ENCODE results near the gene TTC24.
A peak's percentile ranks its signal among the peaks of the same experiment; 100 is the strongest.
"Not testable (repeated sequence)": the region's sequence is repeated elsewhere in the genome, so short reads cannot be mapped to it uniquely, and the experiment has no call there.

Gene TTC24

DNA sequence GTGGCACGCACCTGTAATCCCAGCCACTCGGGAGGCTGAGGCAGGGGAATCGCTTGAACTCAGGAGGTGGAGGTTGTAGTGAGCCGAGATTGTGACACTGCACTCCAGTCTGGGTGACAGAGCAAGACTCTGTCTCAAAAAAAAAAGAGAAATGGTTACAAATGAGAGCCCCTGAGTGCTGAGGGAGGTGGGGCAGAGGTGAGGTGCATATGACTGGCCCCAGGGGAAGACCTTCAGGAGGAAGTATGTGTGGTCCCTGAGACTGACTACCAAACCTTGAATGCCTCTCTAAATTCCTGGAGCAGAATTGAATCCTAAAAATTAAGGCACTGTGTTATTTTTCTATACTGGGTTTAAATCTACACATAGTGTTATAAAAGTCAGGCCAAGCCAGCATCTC lies 27.8 kb downstream of the TTC24 start:
- not testable (repeated sequence) for DNase-seq (ENCODE audit: low read depth in 2 of 2, low spot score in 1 of 2)

DNA sequence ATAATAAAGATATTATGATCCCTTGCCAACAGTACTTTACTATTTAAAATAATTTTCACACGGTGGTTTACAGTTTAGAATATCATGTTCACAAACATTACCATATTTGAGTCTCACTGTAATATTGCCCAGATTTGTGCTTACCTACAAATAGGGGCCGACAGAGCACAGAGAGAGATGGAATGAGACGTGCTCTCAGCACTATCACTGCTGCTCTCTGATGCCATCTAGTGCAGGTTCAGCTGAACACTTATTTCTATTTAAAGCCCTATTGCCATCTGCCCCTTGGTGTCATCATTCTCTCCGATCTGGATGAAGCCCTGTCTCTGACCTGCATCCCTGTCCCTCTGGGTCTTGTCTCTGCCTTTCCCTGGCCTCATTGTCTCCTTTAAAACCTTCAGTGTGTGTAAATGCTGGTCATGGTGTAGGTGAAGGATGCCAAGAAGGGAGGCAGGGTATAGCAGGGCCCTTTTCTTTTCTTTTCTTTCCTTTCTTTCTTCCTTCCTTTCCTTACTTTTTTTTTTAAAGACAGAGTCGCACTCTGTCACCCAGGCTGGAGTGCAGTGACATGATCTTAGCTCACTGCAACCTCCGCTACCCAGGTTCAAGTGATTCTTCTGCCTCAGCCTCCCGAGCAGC lies 28.6 kb downstream of the TTC24 start:
- no peak for DNase-seq (ENCODE audit: low read depth in 2 of 2, low spot score in 1 of 2)

DNA sequence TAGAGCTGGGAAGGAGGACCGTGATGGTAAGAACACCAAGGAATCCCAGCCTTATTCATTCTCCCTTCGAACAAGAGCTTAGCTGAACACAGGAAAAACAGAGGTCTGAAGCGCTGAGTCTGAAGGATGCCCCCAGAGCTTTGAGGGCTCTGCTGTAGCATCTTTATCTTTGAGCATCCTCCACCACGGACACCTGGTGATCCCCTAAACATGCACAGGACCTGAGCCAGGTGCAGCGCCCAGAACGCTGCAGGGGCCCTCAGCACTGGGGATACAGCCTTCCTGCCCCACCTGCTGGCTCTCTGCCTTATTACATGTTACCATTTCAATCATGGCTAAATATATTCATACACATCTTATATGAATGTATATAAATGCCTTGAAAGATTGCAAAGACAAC lies 29.5 kb downstream of the TTC24 start:
- no peak for DNase-seq (ENCODE audit: low read depth in 2 of 2, low spot score in 1 of 2)

DNA sequence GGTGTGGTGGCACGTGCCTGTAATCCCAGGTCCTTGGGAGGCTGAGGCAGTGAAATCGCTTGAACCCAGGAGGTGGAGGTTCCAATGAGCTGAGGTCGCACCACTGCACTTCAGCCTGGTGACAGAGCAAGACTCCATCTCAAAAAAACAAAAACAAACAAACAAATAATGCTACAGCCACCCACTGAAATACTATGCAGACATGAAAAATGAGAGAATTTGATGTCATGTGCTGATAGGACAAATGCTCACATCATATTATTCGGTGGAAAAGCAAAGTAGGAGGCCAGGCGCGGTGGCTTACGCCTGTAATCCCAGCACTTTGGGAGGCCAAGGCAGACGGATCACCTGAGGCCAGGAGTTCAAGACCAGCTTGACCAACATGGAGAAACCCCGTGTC lies 30.5 kb downstream of the TTC24 start:
- not testable (repeated sequence) for DNase-seq (ENCODE audit: low read depth in 2 of 2, low spot score in 1 of 2)

DNA sequence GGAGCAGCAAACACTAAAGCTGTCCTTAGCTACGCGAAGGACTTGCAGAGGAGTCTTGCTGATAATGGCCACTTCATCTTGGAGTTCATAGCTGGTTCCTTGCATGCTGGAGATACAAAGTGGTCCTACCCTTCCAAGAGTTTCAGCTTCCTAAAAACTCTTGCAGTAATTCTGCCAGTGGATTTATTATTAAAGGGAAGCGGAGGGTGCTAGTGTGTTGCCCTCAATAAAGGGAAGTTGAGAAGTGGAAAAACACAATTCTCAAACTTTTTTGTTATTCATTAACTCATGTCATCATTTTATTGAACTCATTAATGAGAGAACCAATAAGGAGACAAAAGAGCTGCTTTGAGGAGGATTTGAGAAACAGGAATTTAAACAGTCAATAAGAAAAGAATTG lies 33.1 kb downstream of the TTC24 start:
- DNase-seq (ENCODE audit: low read depth in 2 of 2, low spot score in 1 of 2): no peak

DNA sequence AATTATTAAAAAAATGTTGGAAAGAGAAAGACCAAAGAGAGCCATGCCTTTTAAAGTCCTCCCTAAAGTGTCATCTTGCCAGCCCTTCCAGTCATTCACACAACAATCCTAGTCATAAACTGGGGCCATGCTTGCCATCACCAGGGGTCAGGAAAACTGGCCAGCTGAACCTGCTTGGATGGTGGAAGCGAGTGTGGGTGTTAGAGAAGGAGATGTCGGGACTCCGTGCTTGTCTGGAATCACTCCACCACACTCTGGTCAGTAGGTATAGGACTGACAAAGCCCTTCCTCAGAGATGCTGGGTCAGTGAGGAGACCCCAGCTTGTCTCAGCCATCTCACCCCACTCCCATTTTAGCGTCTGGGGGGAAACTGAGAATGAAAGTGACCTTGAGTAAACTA lies 36.4 kb downstream of the TTC24 start:
- no peak for DNase-seq (ENCODE audit: low read depth in 2 of 2, low spot score in 1 of 2)

DNA sequence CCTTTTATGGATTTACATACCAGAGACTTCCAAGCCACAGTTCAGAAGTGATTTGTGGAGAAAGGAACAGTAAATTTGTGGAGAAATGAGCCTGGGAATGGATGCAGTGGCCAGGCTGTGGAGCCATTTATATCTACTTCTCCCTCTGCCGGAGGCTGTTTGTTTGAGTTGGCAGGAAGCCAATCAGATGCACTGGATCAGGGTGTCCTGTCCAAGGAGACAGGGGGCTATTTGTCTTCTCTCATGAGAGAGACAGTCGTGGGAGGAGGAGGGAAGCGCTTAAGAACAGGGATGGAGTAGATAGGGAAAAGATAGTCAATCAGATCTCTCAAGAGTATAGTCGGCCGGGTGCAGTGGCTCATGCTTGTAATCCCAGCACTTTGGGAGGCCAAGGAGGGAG lies 36.9 kb downstream of the TTC24 start:
- no peak for DNase-seq (ENCODE audit: low read depth in 2 of 2, low spot score in 1 of 2)

DNA sequence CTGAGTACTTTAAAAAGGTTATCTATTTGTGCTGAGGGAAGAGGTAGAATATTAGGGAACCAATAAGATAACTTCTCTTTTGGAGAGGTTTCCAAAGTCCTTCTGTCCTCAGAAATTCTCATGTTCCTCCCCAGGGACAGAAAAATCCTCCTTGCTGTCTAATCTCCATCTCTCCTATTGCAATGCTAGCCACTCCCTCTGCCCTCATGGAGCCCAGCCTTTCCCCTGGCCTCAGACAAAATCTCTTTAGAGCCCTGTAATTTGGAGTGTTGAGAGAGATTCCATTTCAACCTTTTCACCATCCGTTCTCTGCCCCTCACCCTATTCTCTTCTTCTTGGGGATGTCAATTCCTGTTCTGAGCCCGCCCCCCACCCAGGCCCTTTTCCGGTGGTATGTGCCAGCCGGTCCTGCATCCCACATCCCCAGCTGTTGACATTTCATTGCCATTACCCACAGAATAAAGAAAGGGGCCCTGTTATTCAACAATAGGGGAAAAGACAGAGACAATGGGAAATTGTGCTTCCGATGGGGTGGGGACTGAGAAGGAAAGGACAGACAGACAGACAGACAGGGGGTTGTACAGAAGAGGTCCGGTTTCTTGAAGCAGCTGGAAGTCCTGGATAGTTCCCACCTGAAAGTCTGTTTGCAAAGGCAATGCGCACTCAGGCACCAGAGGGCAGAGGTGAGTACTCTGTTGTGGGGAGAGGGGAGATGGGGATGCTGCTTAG lies 39.5 kb downstream of the TTC24 start, which contains the start of gene HAPLN2:
Gene HAPLN2, plus strand, starts transcription at position 563 of the 729 bp plus-strand sequence. CDS start 4,076 bp downstream, outside the sequence.
- no peak for DNase-seq (ENCODE audit: low read depth in 2 of 2, low spot score in 1 of 2)

DNA sequence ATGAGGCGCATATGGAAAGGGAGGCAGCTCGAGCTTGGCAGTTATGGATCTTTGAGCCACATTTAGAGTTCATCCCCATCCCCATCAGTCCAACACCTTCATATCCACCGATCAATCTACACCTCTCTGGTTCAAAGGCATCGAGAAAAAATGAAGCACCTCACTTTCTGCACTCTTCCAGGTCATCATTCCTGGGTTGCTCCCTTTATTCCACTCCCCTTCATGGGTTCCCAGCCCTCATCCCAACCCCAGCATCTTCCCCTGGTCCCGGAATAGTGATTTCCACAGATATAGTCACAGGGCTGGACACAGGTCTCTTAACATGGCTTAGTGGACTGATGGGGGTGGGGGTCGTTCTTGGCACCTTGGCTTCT lies 40.0 kb downstream of the TTC24 start:
- no peak for DNase-seq (ENCODE audit: low read depth in 2 of 2, low spot score in 1 of 2)

DNA sequence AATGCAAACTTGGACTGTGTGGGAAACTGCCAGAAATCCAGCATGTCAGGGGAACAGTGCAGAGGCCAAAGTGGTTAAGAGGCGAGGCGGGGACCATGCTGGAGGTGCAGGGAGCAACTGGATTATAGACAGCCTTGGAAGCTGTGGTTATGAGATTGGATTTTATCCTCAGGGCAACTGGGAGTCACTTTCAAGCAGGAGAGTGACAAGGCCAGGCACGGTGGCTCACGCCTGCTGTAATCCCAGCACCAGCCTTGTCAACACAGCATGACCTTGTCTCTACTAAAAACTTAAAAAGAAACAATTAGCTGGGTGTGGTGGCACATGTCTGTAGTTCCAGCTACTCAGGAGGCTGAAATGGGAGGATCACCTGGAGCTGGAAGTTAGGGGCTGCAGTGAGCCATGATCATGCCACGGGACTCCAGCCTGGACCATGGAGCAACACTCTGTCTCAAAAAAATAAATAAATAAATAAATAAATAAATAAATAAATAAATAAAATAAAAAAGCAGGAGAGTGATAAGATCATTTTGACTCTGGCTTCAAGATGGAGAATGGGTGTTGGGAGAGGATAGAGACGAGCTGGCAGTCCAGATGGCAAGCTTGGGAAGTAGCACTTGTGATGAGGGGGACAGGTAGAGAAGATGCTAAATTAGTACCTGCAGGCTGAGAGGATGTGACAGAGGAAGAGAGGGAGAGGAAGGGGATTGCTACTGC lies 43.2 kb downstream of the TTC24 start:
- no peak for DNase-seq (ENCODE audit: low read depth in 2 of 2, low spot score in 1 of 2)

DNA sequence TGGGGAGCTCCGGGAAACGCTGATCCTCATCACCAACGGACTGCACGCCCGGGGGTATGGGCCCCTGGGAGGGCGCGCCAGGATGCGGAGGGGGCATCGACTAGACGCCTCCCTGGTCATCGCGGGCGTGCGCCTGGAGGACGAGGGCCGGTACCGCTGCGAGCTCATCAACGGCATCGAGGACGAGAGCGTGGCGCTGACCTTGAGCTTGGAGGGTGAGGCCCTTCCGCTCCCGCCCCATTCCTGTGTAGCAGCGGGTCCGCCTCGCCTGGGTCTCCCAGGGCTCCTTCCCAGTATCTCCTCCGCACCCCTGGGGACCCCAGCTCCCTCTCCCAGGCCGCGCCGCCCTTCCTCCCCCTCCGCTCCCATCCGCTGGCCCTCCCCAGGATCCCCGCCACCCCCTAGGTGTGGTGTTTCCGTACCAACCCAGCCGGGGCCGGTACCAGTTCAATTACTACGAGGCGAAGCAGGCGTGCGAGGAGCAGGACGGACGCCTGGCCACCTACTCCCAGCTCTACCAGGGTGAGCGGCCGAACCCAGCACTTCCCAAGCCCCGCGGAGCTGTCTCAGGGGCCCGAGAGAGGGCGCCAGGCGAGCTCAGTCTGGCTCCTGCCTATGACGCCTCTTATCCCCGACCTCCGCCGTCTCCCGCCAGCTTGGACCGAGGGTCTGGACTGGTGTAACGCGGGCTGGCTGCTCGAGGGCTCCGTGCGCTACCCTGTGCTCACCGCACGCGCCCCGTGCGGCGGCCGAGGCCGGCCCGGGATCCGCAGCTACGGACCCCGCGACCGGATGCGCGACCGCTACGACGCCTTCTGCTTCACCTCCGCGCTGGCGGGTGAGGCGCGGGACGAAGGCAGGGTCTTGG lies 44.7 kb downstream of the TTC24 start:
- DNase-seq (ENCODE audit: low read depth in 2 of 2, low spot score in 1 of 2): no peak

DNA sequence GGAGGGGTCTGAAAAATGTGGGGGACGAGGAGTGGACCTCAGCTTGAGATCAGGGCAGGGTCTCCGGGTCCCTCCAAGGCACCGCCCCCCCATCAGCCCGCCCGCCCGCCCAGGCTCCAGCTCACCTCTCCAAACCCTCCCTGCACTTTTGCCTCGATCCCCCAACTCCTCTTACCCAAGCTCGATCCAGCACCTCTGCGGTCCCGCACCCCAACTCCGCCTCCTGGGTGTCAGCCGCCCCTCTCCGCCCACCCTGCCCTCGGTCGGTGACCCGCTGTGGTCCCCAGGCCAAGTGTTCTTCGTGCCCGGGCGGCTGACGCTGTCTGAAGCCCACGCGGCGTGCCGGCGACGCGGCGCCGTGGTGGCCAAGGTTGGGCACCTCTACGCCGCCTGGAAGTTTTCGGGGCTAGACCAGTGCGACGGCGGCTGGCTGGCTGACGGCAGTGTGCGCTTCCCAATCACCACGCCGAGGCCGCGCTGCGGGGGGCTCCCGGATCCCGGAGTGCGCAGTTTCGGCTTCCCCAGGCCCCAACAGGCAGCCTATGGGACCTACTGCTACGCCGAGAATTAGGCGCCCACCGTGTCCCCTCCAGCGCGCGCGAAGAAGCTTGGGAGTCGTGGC lies 45.4 kb downstream of the TTC24 start:
- no peak for DNase-seq (ENCODE audit: low read depth in 2 of 2, low spot score in 1 of 2)

DNA sequence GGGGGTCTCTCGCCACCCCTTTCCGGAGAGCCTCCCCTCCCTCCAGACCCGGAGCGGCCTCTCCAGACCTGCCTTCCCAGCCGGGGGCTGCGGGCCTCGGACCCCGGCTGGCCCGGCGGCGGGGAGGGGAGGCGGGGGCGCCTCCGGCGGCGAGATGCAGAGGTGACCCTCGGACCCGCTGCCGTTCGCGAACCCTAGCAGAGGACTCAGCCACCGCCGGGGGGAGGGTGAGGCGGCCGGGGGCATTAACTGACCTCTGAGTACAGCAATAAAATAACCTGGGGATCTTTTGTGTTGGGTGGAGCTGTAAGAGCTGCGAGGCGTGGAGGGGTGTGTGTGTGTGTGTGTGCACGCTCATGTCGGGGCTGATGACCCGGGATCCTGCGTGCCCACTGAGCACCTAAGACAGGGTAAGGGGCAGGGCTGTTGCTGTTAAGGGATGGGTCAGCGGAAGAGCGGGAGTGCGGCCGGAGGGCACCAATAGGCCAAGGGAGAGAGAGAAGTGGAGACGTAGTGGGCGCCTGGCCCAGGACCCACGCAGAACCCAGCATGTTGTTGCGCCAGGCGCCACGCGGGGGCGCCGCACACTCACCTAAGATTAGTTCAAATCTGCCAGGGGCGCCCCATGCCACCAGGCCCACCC lies 46.0 kb downstream of the TTC24 start:
- peak; percentile 40 to 45 for DNase-seq (ENCODE audit: low read depth in 2 of 2, low spot score in 1 of 2)

DNA sequence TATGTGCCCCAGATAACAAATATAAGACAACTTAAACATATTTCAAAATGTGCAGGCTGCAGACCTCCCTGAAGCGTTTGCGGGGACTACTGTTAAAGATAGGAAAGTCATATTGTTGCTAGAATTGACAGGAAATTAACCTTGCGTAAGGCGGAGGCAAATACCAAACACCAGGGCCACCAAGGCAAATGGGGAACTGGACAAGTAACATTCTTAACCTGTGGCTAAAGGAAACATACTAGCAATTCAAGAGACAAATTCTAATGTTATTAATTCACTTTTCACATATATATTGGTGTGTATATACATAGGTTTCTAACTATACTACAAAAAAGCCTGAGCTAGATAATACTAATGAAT lies 46.5 kb downstream of the TTC24 start:
- DNase-seq (ENCODE audit: low read depth in 2 of 2, low spot score in 1 of 2): no peak

DNA sequence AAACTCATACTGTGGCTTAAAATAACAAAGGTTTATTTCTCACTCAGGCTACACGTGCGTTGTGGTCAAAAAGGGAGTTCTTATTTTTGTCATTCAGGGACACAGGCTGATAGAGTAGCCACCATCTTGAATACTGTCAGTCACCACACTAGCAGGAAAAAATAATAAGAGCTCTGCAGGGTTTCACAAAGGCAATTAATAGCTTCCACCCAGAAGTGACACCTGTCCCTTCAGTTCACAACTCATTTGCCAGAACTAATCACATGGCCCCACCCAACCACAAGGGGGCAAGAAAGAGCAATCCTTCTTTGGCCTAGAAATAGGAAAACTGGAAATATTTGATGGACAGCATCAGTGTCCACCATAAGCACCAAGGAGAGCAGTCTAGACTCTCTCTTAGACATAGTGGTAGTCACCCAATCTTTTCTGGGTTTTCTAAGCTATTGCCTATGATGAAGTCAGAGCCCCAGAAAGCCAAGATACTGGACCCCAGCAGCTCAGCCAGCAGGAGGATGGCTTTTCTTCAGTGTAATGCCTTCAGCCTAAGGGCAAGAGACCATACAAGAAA lies 47.9 kb downstream of the TTC24 start:
- DNase-seq (ENCODE audit: low read depth in 2 of 2, low spot score in 1 of 2): no peak

DNA sequence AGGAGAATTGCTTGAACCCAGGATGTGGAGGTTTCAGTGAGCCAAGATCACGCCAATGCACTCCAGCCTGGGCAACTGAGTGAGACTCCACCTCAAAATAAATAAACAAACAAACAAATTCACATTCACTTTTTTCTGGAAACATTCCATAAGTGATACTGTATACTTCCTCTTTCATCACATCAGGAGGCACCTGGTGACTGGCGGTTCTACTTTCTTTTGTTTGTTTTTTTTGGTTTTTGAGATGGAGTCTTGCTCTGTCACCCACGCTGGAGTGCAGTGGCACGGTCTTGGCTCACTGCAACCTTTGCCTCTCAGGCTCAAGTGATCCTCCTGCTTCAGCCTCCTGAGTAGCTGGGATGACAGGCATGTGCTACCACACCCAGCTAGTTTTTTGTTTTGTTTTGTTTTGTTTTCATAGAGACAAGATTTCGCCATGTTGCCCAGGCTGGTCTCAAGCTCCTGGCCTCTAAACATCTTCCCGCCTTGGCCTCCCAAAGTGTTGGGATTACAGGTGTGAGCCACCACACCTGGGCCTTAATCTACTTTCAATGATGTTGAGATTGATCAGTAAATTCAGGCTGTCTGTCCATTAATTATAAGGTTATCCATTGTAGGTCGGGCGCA lies 50.4 kb downstream of the TTC24 start:
- DNase-seq (ENCODE audit: low read depth in 2 of 2, low spot score in 1 of 2): no peak

DNA sequence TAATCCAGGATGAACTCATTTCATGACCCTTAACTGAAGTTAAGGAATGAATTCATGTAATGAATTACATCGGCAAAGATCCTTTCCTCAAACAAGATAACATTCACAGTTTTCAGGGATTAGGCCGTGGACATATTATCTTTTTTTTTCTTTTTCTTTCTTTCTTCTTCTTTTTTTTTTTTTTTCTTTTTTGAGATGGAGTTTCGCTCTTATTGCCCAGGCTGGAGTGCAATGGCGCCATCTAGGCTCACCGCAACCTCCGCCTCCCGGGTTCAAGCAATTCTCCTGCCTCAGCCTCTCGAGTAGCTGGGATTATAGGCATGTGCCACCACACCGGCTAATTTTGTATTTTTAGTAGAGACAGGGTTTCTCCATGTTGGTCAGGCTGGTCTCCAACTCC lies 51.6 kb downstream of the TTC24 start:
- DNase-seq (ENCODE audit: low read depth in 2 of 2, low spot score in 1 of 2): not testable (repeated sequence)

DNA sequence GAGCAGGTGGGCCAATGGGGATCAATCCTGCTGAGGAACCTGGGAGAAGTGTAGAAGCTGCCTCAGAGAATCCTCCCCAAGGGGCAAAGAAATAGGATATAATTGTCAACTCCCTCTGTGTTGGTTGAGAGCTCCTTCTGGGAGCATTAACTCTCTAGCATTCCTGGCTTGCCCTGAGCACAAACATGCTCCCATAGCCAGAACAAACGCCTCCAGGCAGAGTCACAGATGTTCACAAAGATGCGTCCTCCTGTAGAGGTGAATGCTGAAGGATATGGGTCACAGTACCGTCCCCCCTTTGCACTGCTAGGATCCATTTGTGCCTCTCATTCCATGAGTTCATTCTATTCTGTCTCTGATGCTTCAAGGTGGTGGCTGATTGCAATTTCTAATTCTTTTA lies 52.8 kb downstream of the TTC24 start:
- DNase-seq (ENCODE audit: low read depth in 2 of 2, low spot score in 1 of 2): no peak

Measured in stimulated activated CD8-positive, alpha-beta memory T cell treated with anti-CD3 and anti-CD28 coated beads, Interleukin-4, amount 100 ng/mL, for 4 hours (primary cell).